H54 (cell line): ENCODE results near the gene DRC7.

Experiments
- DNase-seq: peaks from one replicate; pipeline ENCODE4 v3.0.0; 2011; ENCODE audit warnings: low spot score, mixed read lengths; ENCODE audit not compliant: insufficient read length
- FAIRE-seq: peaks from 3 replicates; lab custom pipeline; 2011; peaks lifted over from hg19 to GRCh38; lab: Jason Lieb, UNC
- POLR2A ChIP-seq: IDR thresholded peaks from 2 replicates; pipeline ENCODE4 v1.6.1; 2011; ENCODE audit warnings: low read depth, mild to moderate bottlenecking, low read length

Gene DRC7

GRCh38 chr16:57759541-57760356, 65.1 kb downstream of the DRC7 start:
- no peak for TF ChIP-seq POLR2A
- FAIRE-seq = no peak
- DNase-seq = no peak

- FAIRE-seq (no peak), DNase-seq (no peak)
- no peak for TF ChIP-seq POLR2A
Measured at GRCh38 chr16:57760357-57761160, 66.0 kb downstream of the DRC7 start.

DNA sequence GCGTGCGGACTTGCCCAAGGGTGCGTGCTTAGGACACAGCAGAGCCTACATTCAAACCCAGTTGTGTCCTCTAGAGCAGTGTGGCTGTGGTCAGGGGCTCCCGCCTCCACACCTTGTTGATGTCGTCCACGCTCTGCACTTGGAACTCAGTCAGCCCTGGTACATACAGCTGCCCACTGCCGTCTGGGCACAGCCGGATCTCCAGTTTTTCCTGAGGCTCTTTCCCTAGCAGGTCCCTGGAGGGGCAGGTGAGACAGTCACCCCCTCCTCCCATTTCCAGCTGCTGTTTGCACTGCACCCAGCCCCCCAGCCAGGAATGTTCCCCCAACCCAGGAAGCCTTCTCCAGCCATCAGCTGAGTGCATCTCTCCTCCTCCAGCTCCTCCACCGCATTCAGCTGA, 66.7 kb downstream of the DRC7 start:
- no peak for FAIRE-seq
- DNase-seq = no peak
- TF ChIP-seq POLR2A = no peak

DNA sequence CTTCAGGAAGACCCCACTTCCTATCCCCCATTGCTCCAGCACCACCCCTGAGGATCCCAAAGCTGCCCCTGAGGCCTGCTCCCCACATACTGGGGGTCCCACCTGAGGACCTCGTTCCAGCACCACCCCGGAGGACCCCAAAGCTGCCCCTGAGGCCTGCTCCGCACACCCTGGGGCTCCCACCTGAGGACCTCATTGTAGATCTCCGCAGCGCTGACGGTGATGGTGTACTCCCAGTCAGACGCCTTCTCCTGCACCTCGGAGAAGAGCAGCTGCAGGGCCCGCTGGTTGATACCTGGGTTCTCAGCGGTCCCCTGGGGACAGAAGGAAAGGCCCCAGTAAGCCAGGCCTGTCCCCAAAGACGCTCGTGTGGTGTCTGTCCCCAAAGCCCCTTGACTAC, 67.4 kb downstream of the DRC7 start:
- TF ChIP-seq POLR2A = no peak
- FAIRE-seq = no peak

DNA sequence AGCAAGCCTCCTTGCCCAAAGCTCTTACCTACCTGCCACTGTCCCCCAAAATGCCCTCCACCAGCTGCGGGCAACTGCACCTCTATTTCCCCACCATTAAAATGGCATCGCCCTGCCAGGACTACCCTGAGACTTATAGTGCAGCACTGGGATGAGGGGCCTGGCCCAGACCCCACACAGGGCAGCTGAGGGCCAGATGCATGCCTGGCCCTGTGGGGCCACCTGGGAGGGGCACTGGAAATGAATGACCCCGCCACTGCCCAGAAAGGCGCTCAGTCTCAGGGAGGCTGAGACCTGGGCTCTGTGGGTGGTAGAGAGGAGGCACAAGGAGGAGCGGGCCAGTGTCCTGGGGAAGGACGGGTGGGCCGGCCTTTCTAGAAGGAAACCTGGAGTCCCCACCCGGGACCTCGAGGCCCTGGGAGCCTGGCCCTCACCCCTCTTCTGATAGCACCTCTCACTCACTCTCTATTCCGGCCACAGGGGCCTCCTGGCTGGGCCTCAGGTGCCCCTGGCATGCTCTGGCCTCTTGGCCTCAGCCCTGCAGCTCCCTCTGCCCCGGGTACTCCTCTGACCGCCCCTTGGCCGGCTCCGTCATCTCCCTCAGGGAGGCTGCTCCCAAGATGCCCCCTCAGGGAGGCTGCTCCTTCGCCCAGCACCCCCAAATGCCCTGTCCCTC, 67.9 kb downstream of the DRC7 start:
- DNase-seq = no peak
- no peak for FAIRE-seq
- TF ChIP-seq POLR2A = no peak

More for the DNA sequence above, 67.4 kb downstream of the DRC7 start:
- no peak for DNase-seq

- DNase-seq (no peak), FAIRE-seq (no peak)
- no peak for TF ChIP-seq POLR2A
Measured at GRCh38 chr16:57763285-57764005, 68.8 kb downstream of the DRC7 start.

GRCh38 chr16:57764006-57764340, 69.4 kb downstream of the DRC7 start:
- FAIRE-seq = no peak
- no peak for DNase-seq
- TF ChIP-seq POLR2A = no peak

GRCh38 chr16:57764341-57765159, 69.9 kb downstream of the DRC7 start:
- no peak for TF ChIP-seq POLR2A
- FAIRE-seq (peak; percentile 93), DNase-seq (peak; percentile 70)

DNA sequence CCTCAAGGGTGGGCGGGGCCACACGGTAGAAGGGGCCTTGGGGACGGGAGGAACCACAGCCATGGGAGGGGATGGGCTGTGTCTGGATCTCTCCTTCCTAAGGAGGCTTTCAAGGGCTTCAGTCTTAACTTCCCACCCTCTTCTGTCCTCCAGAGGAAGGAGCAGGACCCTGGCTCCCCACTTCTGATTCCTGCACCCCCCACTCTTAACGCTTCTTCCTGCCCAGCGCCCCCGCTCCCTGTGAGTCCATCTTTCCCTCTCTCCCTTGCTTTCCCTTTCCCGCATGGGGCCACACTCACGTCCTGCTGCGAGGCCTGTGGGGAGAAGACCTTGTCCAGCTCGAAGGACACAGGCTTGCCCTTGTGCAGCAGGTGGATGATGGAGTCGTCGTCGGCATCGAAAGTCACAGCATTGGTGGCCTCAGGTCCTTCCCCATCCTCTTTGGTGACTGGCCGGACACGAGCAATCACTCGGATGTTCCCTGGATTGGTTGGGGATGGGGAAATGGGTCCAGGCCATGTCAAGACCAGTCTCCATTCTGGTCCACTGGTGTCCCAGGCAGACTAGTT, 70.6 kb downstream of the DRC7 start:
- TF ChIP-seq POLR2A = no peak
- FAIRE-seq = no peak
- no peak for DNase-seq

GRCh38 chr16:57766714-57767348, 72.2 kb downstream of the DRC7 start:
- no peak for TF ChIP-seq POLR2A
- FAIRE-seq (no peak), DNase-seq (no peak)

- no peak for FAIRE-seq
- no peak for TF ChIP-seq POLR2A
- no peak for DNase-seq
Measured at GRCh38 chr16:57769541-57770145, 75.0 kb downstream of the DRC7 start.

- no peak for TF ChIP-seq POLR2A
- DNase-seq (no peak), FAIRE-seq (no peak)
Measured at GRCh38 chr16:57770361-57770760, 75.8 kb downstream of the DRC7 start.
